Upper lobe of right lung (tissue), 1 donor: ENCODE data around the gene MAPK8IP1. TPM values are rescaled to one million over a fixed set of nuclear protein-coding genes. Genes with fewer than 3 reads are reported as not detected.
"Not testable (repeated sequence)": the region's sequence is repeated elsewhere in the genome, so short reads cannot be mapped to it uniquely, and the experiment has no call there.

Experiments
- ATAC-seq: fragments of 200-7000 bp; cut with Tn5 transposase; one replicate; pipeline ENCODE4 v1.9.1; 2020; ENCODE audit warnings: mild to moderate bottlenecking, moderate library complexity
- DNase-seq: peaks from one replicate; pipeline ENCODE4 v3.0.0-alpha.2; 2020
- H3K27ac ChIP-seq: fragments of 200-600 bp; one replicate; pipeline ENCODE4 v1.8.0; 2022
- H3K27me3 ChIP-seq: fragments of 200-600 bp; one replicate; pipeline ENCODE4 v1.8.0; 2022; ENCODE audit warnings: mild to moderate bottlenecking
- H3K36me3 ChIP-seq: fragments of 200-600 bp; one replicate; pipeline ENCODE4 v1.8.0; 2022
- H3K4me1 ChIP-seq: fragments of 200-600 bp; one replicate; pipeline ENCODE4 v1.8.0; 2022
- H3K4me3 ChIP-seq: fragments of 200-600 bp; one replicate; pipeline ENCODE4 v1.8.0; 2022; ENCODE audit warnings: mild to moderate bottlenecking
- H3K9me3 ChIP-seq: fragments of 200-600 bp; one replicate; pipeline ENCODE4 v1.8.0; 2022
- intact Hi-C: fragments of 100-400 bp; cut with DNase I; formaldehyde crosslinking; loops from one replicate; pipeline ENCODE4 v1.11.0; 2022
- total RNA-seq: library from RNA; stranded (reverse); fragmentation: NEBNext Ultra II Directional; extraction: Animal tissue kit (Norgen Biotek cat#: 25700); gene quantifications from one replicate; pipeline ENCODE4 v1.2.1, GENCODE V29; 2021
- TF ChIP-seq, protein P1 (sequence below): fragments of 200-600 bp; IDR thresholded peaks from one replicate; pipeline ENCODE4 v1.8.0; 2022; ENCODE audit warnings: antibody characterized with exemption
- donor health status: DM: no; HTN: yes; CAD: no; lungs with severe emphysema.

MAPK8IP1 gene
- total RNA-seq, 1 donor from 2014 or later: 6.4 TPM

DNA sequence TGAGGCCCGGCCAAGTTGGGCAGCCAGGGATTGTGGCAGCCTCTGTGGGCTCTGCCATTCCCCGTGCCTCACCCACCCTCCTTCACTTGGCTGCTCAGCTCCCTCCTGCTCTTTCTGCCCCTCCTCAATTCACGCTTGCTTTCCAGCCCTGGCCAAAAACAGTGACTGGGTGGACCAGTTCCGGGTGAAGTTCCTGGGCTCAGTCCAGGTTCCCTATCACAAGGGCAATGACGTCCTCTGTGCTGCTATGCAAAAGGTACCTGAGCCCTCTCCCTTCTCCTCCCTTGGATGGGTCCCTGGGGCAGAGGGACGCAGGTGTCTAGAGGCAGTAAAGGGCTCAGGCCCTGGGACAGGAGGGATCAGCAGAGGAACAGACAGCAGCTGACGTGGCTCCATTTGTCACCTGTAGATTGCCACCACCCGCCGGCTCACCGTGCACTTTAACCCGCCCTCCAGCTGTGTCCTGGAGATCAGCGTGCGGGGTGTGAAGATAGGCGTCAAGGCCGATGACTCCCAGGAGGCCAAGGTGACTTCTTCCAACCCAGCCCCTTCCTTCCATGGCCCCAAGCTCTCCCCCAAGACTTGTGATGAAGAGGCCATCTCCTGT, 19.0 kb downstream of the MAPK8IP1 start:
- Histone ChIP-seq H3K27ac (no peak overlapping the region), H3K27me3 (no peaks in the 10 kb centered on the region), H3K36me3 (peaks cover 5% of the 10 kb centered on the region), H3K9me3 (no peaks in the 10 kb centered on the region), H3K4me3 (no peak overlapping the region), H3K4me1 (peaks cover 6% of the 10 kb centered on the region)
- ATAC-seq (no peak), DNase-seq (no peak)
- TF ChIP-seq, protein P1, sequence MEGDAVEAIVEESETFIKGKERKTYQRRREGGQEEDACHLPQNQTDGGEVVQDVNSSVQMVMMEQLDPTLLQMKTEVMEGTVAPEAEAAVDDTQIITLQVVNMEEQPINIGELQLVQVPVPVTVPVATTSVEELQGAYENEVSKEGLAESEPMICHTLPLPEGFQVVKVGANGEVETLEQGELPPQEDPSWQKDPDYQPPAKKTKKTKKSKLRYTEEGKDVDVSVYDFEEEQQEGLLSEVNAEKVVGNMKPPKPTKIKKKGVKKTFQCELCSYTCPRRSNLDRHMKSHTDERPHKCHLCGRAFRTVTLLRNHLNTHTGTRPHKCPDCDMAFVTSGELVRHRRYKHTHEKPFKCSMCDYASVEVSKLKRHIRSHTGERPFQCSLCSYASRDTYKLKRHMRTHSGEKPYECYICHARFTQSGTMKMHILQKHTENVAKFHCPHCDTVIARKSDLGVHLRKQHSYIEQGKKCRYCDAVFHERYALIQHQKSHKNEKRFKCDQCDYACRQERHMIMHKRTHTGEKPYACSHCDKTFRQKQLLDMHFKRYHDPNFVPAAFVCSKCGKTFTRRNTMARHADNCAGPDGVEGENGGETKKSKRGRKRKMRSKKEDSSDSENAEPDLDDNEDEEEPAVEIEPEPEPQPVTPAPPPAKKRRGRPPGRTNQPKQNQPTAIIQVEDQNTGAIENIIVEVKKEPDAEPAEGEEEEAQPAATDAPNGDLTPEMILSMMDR: no peak
- intact Hi-C loops: no loop called here

DNA sequence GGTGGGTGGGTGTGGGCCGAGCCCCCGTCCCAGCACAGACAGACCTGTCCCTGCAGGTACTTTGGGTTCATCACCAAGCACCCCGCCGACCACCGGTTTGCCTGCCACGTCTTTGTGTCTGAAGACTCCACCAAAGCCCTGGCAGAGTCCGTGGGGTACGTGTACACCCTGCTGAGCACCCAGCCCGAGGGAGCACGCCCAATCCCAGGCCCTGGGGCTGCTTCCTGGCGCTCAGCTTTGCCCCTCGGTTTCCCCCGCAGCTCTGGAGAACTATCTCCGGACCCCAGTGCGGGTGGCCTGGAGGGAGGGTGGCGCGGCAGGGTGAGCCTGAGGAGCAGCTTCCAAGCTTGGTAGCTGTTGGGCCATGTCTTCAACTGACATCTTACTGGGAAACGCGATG, 19.6 kb downstream of the MAPK8IP1 start:
- Histone ChIP-seq H3K9me3 (no peaks in the 10 kb centered on the region), H3K27me3 (no peaks in the 10 kb centered on the region), H3K27ac (no peak overlapping the region), H3K36me3 (peaks cover 12% of the 10 kb centered on the region), H3K4me1 (peaks cover 5% of the 10 kb centered on the region), H3K4me3 (no peak overlapping the region)
- no peak for DNase-seq
- TF ChIP-seq, protein P1: no peak
- ATAC-seq: no peak
- intact Hi-C loops: no loop called here

DNA sequence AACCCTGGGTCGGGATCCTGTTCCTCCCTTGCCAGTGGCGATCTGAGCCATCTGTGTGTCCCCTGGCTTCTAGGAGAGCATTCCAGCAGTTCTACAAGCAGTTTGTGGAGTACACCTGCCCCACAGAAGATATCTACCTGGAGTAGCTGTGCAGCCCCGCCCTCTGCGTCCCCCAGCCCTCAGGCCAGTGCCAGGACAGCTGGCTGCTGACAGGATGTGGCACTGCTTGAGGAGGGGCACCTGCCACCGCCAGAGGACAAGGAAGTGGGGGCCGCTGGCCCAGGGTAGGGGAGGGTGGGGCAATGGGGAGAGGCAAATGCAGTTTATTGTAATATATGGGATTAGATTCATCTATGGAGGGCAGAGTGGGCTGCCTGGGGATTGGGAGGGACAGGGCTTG, 20.1 kb downstream of the MAPK8IP1 start:
- H3K27ac ChIP-seq, ATAC-seq, DNase-seq, H3K27me3 ChIP-seq, H3K9me3 ChIP-seq, intact Hi-C loops, H3K4me3 ChIP-seq, H3K4me1 ChIP-seq: not testable (repeated sequence)
- peaks cover 16% of the 10 kb centered on the region for H3K36me3 ChIP-seq

DNA sequence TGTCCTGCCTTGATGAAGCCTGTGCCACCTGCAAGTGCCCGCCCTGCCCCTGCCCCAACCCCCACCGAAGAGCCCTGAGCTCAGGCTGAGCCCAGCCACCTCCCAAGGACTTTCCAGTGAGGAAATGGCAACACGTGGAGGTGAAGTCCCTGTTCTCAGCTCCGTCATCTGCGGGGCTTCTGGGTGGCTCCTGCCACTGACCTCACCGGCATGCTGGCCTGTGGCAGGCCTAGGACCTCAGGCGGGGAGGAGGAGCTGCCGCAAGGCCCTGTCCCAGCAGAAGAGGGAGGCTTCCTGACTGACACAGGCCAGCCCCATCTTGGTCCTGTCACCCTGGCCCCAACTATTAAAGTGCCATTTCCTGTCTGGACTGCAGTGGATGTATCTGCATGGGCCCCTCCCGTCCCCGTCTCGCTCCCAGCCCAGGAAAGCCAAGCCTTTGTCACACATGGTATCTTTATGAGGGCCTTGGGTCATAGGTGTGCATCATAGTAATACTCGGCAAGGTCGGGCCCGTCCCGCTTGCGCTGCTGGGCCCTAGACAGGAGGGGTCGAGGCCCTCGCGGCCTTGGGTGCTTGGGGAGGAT, 20.7 kb downstream of the MAPK8IP1 start:
- Histone ChIP-seq H3K9me3 (no peaks in the 10 kb centered on the region), H3K27ac (no peak overlapping the region), H3K36me3 (peaks cover 22% of the 10 kb centered on the region), H3K27me3 (no peaks in the 10 kb centered on the region), H3K4me1 (peaks cover under 1% of the 10 kb centered on the region), H3K4me3 (no peak overlapping the region)
- DNase-seq (no peak), ATAC-seq (no peak)
- intact Hi-C loops: no loop called here
- TF ChIP-seq, protein P1: no peak

DNA sequence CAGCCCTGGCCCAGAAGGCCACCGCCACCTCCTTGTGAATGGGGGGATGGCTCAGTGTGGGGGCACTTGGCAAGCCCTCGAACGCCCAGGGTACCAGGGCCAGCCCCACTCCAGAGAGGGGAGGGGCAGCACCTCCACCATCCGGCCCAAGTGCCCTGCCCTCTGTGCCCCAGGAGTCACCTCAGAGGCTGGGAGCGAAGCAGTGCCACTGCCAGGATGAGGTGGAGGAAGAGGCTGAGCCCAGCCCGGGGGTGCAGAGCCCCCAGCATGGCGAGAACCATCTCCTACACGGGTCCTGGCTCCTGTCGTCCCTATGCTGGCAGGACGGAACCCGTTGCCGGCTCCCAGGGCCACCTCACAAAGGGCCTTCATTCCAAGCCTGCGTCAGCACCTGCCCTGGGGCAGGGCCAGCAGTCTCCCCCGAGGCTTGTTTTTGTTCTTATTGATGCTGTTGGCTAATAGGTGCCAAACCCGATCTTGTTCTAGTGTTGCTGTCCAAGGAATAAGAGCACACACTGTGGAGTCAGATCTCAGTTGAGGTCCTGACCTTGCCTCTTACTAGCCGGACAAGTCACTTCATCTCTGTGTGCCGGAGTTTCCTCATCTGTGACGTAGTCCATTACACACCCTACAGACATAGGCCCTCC, 21.6 kb downstream of the MAPK8IP1 start, which contains the start of gene FREY1:
Gene FREY1 (minus strand): TSS at position 307 of the 647 bp plus-strand sequence. CDS start 26 bp downstream, at position 281.
- TF ChIP-seq, protein P1: no peak
- Histone ChIP-seq H3K4me3 (no peak within 1 kb of the TSS), H3K27ac (no peak within 1 kb of the TSS), H3K9me3 (no peaks in the 10 kb centered on the region), H3K36me3 (peaks cover 31% of the 10 kb centered on the region), H3K4me1 (no peaks in the 10 kb centered on the region), H3K27me3 (no peaks in the 10 kb centered on the region)
- intact Hi-C loops: no loop called here
- DNase-seq (no peak), ATAC-seq (no peak)

DNA sequence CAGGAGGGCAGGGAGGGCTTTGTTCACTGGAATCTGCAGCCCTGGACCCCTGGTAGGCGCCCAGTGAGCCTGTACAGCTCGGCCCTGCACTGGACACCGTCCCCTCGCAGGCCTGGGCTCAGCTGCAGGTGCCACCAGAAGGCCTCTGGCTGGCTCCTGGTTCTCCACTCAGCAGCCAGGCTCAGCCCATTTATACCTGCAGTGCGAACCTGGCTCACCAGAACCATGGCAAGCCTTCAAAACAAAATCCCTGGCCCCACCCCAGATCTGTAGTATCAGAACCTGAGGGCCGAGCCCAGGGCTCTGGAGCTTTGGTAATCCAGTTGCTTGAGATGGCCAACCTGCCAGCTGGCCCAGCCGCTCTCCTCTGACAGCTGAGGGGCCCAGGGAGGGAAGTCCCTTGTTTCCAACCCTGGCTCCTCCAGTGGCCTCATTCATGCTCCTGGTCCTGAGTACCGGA, 22.5 kb downstream of the MAPK8IP1 start:
- intact Hi-C loops: no loop called here

More for the DNA sequence above, 22.5 kb downstream of the MAPK8IP1 start:
- Histone ChIP-seq H3K4me3 (no peak overlapping the region), H3K27me3 (no peaks in the 10 kb centered on the region), H3K36me3 (peaks cover 40% of the 10 kb centered on the region), H3K27ac (no peak overlapping the region), H3K4me1 (no peaks in the 10 kb centered on the region), H3K9me3 (no peaks in the 10 kb centered on the region)
- ATAC-seq (no peak), DNase-seq (no peak)
- TF ChIP-seq, protein P1: no peak
